H1 (cell line): ENCODE data around the gene MSS51. TPM values are rescaled to one million over a fixed set of nuclear protein-coding genes. Genes with fewer than 3 reads are reported as not detected.

Source experiments
- CEBPB ChIP-seq: IDR thresholded peaks from 2 replicates; pipeline ENCODE4 v1.6.1; 2012; ENCODE audit warnings: low read depth, low read length
- CHD1 ChIP-seq: IDR thresholded peaks from 2 replicates; pipeline ENCODE4 v1.6.1; 2012; ENCODE audit warnings: low read depth, low read length, improper control_type of control experiment
- JUN ChIP-seq: IDR thresholded peaks from 2 replicates; pipeline ENCODE4 v1.6.1; 2011; ENCODE audit warnings: low read depth, mild to moderate bottlenecking, improper control_type of control experiment, low read length
- KDM4A ChIP-seq: IDR thresholded peaks from one replicate; pipeline ENCODE4 v1.7.1; 2012; ENCODE audit warnings: low read depth, mild to moderate bottlenecking, moderate library complexity, low read length, inconsistent platforms; ENCODE audit not compliant: severe bottlenecking
- RXRA ChIP-seq: IDR thresholded peaks from 2 replicates; pipeline ENCODE4 v1.6.1; 2011; ENCODE audit warnings: low read depth, mild to moderate bottlenecking, low read length, moderate library complexity; ENCODE audit not compliant: insufficient read depth
- TCF12 ChIP-seq: IDR thresholded peaks from 2 replicates; pipeline ENCODE4 v1.6.1; 2011; ENCODE audit warnings: low read depth, mild to moderate bottlenecking, low read length
- polyA plus RNA-seq, 7 experiments: library from polyadenylated mRNA; depleted of rRNA in 3 of 7; stranded (reverse) in 5 of 7; unstranded in 2 of 7; fragments of >200 nt in 5 of 7; fragments of 200-250 nt in 2 of 7; gene quantifications; 1 replicate in 5 of 7; 2 replicates in 1 of 7; 4 replicates in 1 of 7; pipeline versions ENCODE4 v1.2.1 to v1.2.3, GENCODE V29; 2011 to 2013; ENCODE audit warnings: missing spikeins in 2 of 7, mixed read lengths in 2 of 7
- total RNA-seq: library from RNA; stranded (reverse); fragmentation: NEBNext Ultra II Directional; extraction: Animal tissue kit (Norgen Biotek cat#: 25700); gene quantifications from 2 replicates; pipeline ENCODE4 v1.2.1, GENCODE V29; 2021
- TF ChIP-seq, protein P1 (sequence below), 3 experiments: IDR thresholded peaks; 1 replicate in 2 of 3; 2 replicates in 1 of 3; pipeline versions ENCODE4 v1.5.1 to v1.6.1; 2011; ENCODE audit warnings: low read length in 3 of 3, mild to moderate bottlenecking in 3 of 3, inconsistent platforms in 2 of 3, low read depth in 1 of 3, moderate library complexity in 1 of 3; ENCODE audit not compliant: insufficient read depth in 1 of 3; ENCODE audit errors: control extremely low read depth in 1 of 3
- TF ChIP-seq, protein P2 (sequence below): IDR thresholded peaks from 2 replicates; pipeline ENCODE4 v1.6.1; 2011; ENCODE audit warnings: low read length, improper control_type of control experiment

MSS51 gene
- total and polyA plus RNA-seq, 2 of the 8 experiments (the other 6 are each of a cell fraction or from before 2014, with no cell fraction given), result 1.5 to 1.7 TPM

DNA sequence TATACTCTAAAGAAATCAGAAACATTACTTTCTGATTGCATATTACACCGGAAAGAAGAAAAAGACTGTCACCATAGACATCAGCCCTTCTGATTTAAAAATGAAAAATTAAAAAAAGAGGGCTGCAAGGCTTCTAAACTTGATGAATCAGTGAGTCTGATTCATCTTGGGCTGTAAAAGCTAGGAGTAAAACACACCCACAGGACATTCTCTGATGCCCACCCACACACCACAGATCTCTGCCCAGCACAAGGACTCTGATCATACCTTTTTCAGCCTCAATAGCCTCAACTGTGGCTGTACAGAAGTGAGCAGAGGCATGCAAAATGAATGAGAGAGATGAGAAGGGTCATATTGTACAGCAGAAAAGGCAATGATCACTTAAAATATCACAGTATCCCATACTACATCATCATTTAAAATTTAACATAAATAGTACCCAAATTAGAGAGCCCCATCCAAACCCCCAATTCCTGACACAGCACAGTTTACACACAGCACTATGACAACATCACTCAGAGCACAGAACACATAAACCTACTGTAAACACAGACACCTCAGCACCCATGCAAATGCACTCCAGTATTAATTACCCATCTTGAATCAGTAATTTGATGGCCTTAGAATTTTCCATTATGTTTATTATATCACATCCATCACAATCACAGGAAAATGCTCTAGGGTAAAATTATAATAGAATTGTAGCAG, 6.4 kb upstream of the MSS51 start (continued):
- no peak for TF ChIP-seq KDM4A
- TF ChIP-seq, protein P1, sequence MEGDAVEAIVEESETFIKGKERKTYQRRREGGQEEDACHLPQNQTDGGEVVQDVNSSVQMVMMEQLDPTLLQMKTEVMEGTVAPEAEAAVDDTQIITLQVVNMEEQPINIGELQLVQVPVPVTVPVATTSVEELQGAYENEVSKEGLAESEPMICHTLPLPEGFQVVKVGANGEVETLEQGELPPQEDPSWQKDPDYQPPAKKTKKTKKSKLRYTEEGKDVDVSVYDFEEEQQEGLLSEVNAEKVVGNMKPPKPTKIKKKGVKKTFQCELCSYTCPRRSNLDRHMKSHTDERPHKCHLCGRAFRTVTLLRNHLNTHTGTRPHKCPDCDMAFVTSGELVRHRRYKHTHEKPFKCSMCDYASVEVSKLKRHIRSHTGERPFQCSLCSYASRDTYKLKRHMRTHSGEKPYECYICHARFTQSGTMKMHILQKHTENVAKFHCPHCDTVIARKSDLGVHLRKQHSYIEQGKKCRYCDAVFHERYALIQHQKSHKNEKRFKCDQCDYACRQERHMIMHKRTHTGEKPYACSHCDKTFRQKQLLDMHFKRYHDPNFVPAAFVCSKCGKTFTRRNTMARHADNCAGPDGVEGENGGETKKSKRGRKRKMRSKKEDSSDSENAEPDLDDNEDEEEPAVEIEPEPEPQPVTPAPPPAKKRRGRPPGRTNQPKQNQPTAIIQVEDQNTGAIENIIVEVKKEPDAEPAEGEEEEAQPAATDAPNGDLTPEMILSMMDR (IDR thresholded peaks at IDR 0.05; ENCODE audit: control extremely low read depth in 1 of 3, insufficient read depth in 1 of 3, low read depth in 1 of 3, low read length in 3 of 3), result no peak
- no peak for TF ChIP-seq TCF12
- no peak for TF ChIP-seq RXRA
- TF ChIP-seq CEBPB, result no peak
- no peak for TF ChIP-seq CHD1
- no peak for TF ChIP-seq JUN
- TF ChIP-seq, protein P2, sequence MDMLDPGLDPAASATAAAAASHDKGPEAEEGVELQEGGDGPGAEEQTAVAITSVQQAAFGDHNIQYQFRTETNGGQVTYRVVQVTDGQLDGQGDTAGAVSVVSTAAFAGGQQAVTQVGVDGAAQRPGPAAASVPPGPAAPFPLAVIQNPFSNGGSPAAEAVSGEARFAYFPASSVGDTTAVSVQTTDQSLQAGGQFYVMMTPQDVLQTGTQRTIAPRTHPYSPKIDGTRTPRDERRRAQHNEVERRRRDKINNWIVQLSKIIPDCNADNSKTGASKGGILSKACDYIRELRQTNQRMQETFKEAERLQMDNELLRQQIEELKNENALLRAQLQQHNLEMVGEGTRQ, result no peak
